ENCODE measurements around the gene CHORDC1. TPM values are rescaled to one million over a fixed set of nuclear protein-coding genes. Genes with fewer than 3 reads are reported as not detected.
"Not testable (repeated sequence)": the region's sequence is repeated elsewhere in the genome, so short reads cannot be mapped to it uniquely, and the experiment has no call there.

CHORDC1 gene
- total RNA-seq, 1 donor from 2014 or later = 42.7 TPM

DNA sequence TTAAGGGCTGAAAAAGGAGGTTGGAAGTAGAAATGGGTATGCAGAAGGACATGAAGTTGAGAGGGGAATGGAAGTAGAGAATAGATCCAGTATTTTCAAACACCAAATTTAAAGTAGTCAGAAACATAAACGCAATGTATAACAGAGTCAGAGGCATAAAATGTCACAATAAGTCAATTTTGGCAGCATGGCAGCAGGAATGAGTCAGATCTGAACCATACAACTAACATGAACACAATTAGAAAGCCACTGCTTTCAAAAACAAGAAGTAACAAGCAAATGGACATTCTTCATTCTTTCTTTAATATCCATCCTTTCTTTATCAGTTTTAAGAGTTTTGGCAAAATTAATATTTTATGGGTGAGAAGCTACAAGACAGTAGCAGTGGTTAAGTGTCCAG is 2.5 kb downstream of the CHORDC1 start:
- no peak for ATAC-seq
- intact Hi-C loops (cut with DNase I) = no loop called here
- no peak for DNase-seq (ENCODE audit: missing footprints)

DNA sequence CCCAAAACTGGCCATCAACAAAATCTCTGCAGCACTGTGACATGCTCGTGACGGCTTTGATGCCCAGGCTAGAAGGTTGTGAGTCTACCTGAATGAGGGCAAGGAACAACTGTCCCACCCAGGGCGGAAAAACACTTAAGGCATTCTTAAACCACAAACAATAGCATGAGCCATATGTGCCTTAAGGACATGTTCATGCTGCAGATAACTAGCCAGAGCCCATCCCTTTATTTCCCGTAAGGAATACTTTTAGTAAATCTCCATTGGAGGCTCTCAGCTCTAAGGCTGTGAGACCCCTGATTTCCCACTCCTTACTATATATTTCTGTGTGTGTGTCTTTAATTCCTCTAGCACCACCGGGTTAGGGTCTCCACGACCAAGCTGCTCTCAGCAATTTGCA is 3.4 kb downstream of the CHORDC1 start:
- ATAC-seq = no peak
- intact Hi-C loops (cut with DNase I) = no loop called here
- no peak for DNase-seq (ENCODE audit: missing footprints)

DNA sequence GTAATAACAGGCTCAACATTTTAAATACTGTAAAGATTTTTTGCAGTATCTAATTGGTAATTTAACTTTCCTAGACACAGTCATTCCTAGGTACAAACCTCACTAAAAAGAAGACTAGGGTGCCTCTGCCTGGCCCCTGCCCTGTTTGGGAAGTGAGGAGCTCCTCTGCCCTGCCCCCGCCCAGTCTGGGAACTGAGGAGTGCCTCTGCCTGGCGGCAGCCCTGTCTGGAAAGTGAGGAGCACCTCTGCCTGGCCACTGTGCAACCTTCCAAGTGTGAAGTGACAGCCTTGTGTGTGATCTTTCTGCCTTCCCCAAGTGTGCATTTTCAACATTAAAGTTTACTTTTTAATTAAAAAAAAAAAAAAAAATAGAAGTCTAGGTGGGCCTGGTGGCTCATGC is 4.2 kb downstream of the CHORDC1 start:
- intact Hi-C loops (cut with DNase I) = no loop called here
- DNase-seq (ENCODE audit: missing footprints) = no peak
- ATAC-seq = no peak

DNA sequence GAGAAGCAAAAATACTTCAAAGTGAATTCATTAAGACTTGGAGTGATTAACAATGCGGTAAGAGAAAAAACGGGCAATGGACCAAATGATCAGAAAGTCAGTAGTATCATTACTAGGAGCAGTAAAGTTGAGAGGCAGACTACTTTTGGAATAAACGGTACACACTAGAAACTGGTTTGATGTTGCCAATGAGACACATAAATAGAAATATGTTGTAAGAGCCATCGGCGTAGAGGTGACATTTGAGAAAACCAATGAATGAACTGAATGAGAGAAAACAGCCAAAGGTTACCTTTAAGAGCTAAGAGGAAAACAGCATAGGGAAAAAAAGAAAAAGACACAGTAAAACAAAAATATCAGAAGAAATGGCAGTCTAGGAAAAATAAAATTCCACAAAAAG is 6.2 kb downstream of the CHORDC1 start:
- intact Hi-C loops (cut with DNase I) = no loop called here
- ATAC-seq = peak; percentile 70
- no peak for DNase-seq (ENCODE audit: missing footprints)

DNA sequence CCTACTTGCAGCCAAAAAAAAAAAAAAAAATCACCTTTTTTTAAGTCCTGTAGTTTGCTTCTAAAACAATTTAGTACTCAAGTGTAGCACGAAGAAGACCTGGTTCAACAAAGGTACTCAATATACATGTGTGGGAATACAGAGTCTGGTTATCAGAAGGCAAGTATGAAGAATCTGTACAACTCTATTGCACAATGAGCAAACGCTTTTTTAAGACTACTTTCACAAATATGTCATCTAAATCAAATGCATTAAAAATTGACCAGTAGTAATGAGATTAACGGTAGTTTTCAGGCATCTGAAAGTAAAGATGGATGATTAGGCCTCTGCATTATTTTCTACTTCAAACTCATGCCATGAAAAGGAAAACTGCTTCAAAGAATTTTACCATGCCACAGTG is 9.5 kb downstream of the CHORDC1 start:
- DNase-seq (ENCODE audit: missing footprints) = no peak
- intact Hi-C loops (cut with DNase I) = no loop called here

DNA sequence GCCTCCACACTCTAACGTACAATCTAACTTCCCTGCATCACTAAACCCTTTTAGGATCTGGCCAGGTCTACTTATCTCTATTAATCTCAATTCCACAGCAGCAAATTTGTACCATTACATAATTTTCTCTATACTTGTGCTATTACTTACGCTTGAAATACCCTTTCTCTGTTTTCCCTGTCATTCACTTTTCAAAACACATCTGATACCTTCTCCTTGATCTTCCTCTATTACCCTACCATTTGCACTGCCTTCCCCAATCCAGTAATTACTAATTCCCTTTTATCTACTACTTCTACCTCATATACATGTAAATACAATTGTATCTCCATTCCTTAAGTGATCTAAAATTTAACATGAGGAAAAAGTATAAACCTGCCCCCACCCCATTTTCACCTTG is 14.0 kb downstream of the CHORDC1 start:
- no peak for DNase-seq (ENCODE audit: missing footprints)
- no peak for ATAC-seq
- intact Hi-C loops (cut with DNase I) = no loop called here

More for the DNA sequence above, 9.5 kb downstream of the CHORDC1 start:
- no peak for ATAC-seq

DNA sequence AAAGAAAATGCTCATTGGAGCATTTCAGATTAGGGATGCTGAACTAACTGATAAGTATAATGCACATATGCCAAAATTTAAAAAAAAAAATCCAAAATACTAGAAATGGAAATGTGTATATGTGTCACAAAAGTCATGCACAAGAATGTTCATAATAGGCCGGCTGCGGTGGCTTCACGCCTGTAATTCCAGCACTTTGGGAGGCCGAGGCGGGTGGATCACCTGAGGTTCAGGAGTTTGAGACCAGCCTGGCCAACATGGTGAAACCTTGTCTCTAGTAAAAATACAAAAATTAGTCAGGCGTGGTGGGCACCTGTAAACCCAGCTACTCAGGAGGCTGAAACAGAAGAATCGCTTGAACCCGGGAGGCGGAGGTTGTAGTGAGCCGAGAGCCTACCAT is 14.9 kb downstream of the CHORDC1 start:
- ATAC-seq; intact Hi-C loops (cut with DNase I): not testable (repeated sequence)
- DNase-seq (ENCODE audit: missing footprints) = peak; percentile 35

DNA sequence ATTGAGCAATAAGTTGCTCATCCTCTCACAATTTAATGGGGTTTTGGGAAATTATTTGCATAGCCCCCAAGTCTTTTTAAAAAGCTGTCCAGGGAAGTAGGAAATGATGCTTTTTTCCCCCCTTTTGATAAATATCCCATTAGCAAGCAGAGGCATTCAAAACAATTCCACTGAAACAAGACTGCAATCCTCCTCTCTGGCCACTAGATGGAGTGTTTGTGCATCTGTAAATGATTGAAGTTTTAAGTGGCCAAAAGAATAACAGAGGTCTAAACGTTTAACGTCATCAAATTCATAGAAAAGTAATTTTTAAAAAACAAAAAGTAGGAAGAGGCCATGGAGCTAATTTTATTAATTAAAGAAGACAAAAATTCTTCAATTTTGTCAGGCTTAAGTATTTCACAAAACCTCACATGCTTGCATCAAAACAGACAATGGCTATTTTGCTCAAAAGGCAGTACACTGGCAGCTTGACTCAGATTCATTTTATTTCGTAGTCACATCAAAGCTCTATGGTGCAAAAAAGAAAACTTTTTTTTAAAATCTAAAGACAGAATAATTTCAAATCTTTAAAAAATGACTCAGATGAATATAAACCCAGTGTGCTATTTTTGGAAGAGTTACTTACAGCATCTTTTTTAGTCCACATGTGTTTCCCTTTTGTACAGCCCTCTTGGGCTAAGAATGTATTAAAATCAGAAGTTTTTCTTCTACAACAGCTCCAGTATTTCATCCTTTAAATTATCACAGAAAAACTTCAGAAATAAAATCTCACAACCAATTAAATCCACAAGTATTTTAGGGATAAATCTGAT is 17.8 kb downstream of the CHORDC1 start:
- ATAC-seq = no peak
- intact Hi-C loops (cut with DNase I) = no loop called here

DNA sequence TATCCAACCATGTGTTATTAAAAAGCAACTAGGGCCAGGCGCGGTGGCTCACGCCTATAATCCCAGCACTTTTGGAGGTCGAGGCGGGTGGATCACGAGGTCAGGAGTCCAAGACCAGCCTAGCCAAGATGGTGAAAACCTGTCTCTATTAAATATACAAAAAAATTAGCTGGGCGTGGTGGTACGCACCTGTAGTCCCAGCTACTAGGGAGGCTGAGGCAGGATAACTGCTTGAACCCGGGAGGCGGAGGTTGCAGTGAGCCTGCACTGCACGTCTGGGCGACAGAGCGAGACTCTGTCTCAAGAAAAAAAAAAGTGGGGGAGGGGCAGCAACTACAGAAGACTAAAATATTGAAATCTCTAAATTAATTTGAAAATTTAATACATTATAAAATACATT is 18.4 kb downstream of the CHORDC1 start:
- intact Hi-C loops (cut with DNase I) = no loop called here
- no peak for ATAC-seq

More for the DNA sequence above, 17.8 kb downstream of the CHORDC1 start:
- no peak for DNase-seq (ENCODE audit: missing footprints)

DNA sequence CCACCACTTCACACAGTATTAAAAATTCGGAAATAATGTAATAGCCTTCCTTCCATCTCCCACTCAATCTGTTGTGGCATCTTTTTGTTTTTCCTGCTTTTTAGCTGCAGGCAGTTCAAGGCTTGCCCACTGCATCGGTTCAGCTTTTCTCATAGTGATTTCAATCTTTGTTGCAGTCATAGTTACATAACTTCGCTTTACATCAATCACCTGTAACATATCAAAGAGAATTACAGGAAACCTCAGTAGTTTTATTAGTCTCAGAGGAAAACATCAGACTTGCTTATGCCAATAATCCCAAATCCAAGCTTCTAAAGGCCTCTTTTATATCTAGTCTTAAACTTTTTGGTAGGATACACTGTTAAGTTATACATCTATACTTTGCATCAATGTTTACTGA is 20.5 kb downstream of the CHORDC1 start:
- no peak for DNase-seq (ENCODE audit: missing footprints)
- intact Hi-C loops (cut with DNase I) = no loop called here
- no peak for ATAC-seq

More for the DNA sequence above, 18.4 kb downstream of the CHORDC1 start:
- DNase-seq (ENCODE audit: missing footprints) = no peak

DNA sequence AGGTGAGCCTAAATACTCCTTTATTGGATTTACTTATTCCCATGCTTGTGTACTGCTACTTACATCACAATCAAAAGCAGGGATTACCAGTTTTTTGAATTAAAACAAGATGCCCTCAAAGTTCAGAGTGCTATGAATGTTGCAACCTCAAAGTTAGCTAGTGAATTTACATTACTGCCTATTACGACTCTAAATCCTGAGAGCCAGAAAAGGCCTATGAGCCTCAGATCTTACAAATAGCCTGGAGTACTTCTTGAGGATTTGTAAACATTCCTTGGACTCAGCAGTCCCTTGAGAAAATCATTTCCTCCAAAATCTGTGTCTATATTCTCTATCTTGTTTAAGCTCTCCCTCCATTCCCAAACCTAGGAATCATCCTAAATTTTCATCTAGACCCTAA is 25.5 kb downstream of the CHORDC1 start:
- ATAC-seq = no peak
- intact Hi-C loops (cut with DNase I) = no loop called here
- no peak for DNase-seq (ENCODE audit: missing footprints)

DNA sequence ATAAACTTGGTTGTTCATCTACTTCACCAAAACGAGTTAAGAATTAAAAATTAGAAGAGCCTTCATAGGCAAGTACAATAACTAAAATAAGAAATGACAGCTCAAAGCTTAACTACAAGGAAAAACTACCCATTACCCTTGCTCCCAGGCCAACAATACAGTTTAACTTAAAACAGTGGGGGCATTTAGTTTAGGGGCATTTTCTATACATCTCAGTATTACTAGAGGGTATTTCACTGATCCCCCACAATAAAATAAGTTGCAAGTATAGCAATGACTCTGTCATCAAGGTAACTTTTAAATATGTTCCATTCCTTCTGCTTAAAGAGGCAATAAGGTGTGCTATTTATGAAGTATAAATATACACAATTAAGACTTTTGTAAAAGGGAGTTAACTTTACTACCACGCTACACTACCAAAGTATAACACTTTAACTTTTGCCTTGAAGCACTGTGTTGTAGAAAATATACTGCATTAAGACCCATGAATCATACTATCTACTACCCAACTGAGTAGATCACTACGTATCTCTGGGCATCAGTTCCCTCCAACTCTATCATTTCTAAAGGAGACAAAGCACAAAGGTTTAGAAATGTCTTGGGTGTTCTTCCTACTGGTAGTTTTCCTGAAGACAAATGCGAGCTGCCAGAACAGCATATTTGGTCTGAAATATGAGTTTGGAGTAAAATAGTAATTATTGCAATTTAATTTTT is 29.8 kb downstream of the CHORDC1 start:
- DNase-seq (ENCODE audit: missing footprints) (no peak), ATAC-seq (no peak)
- intact Hi-C loops (cut with DNase I) = no loop called here

DNA sequence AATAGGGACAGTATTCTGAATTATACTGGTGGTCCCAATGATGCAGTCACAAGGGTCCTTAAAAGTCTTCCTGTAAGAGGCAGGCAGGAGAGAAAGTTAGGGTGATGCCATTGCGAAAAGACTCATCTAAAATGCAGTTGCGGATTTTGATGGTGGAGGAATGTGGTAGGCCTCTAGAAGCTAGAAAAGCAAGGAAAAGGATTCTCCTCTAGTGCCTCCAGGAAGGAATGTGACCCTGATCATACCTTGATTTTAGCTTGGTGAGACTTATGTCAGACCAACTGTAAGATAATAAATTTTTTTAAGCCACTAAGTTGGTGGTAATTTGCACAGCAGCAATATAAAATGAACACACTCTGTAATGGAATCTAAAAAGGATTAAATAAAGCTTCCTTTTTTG is 33.8 kb downstream of the CHORDC1 start:
- ATAC-seq = no peak
- intact Hi-C loops (cut with DNase I) = no loop called here
- no peak for DNase-seq (ENCODE audit: missing footprints)

DNA sequence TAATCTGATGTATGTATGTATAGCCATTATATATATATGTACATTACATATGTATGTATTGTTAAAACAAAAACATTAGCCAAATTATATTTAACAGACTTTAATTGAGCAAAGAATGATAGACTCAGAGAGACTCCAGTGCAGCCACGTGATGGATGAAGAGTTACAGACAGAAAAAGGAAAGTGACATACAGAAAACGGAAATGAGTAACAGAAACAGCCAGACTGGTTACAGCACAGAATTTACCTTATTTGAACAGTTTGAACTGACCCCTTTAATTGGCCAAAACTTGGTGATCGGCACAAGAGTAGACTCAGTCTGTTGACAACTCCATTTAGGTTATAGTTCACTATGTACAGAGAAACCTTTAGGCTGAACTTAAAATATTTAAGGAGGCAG is 35.0 kb downstream of the CHORDC1 start:
- intact Hi-C loops (cut with DNase I) = no loop called here
- no peak for DNase-seq (ENCODE audit: missing footprints)
- no peak for ATAC-seq

DNA sequence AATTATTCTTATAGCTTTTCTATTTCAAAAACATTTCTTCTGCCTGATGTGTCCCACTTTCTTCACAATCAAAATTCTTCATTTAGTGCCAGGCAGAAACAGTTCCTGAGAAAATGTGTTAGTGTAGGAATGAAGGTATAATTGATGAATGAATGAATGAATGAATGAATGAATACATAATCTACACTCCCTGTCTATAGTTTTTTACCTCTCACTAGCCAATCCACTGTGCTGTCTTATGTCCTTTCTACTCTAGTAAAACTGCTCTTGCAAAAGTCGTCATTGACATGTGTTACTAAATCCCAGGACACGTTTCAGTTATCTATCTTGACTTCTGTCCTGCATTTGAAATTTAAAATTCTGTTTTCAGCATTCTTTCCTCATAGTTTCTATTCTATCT is 42.9 kb downstream of the CHORDC1 start:
- intact Hi-C loops (cut with DNase I) = no loop called here
- DNase-seq (ENCODE audit: missing footprints) (no peak), ATAC-seq (no peak)

DNA sequence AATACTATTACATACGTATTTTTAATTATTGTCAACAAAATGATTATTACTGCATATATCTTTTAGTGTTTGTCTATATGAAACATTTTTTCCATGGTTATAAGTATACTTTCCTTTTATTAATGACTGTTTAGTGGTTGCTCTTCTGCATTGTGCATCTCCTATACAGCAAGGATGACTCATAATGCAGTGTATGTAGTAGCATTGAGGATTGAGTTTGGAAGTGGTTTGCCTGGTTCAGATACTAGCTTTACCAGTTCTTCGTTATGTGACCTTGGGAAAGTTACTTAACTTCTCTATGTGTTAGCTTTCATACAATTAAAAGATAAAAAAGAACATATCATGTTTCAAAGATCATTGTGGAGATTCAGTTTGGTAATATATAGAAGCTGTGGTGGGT is 44.1 kb downstream of the CHORDC1 start:
- no peak for ATAC-seq
- DNase-seq (ENCODE audit: missing footprints) = no peak
- intact Hi-C loops (cut with DNase I) = no loop called here

DNA sequence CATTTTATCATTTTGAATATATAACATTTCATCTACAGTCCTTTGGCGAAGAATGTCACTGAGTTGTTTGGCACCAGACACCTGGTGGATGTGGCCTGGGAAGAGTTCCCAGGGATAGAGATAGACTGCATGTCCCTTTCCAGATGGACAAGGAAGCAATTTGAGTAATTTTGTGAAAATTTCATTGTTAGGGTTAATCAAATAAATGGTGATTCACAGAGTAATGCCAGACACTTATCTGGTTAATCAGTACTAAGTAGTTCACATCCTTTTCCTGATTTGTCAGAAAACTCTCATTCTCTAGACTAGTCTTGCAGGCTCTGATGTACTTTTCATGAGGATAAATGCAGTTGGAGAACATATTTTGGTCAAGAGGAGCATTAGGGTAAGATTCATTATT is 46.8 kb downstream of the CHORDC1 start:
- intact Hi-C loops (cut with DNase I) = no loop called here
- ATAC-seq = no peak
- DNase-seq (ENCODE audit: missing footprints) = no peak

DNA sequence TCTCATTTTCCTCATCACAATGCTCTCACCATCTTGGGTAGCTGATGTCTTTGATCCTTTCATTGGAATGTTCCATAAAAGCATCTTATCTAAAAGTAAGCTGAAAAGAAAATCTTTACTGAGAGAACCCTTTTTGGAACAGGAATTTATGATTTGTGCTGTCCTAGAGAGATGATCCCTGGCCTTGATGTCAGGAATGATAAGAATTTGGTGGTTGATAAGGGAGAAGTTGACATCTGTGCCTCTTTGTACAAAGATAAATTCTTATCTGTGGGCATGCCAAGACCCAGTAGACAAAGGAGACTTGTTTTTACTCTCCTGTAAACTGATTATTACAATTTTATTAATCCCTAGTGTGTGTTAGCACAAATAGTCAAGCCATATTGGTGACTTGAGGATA is 51.5 kb downstream of the CHORDC1 start:
- intact Hi-C loops (cut with DNase I) = no loop called here
- DNase-seq (ENCODE audit: missing footprints) (no peak), ATAC-seq (no peak)

DNA sequence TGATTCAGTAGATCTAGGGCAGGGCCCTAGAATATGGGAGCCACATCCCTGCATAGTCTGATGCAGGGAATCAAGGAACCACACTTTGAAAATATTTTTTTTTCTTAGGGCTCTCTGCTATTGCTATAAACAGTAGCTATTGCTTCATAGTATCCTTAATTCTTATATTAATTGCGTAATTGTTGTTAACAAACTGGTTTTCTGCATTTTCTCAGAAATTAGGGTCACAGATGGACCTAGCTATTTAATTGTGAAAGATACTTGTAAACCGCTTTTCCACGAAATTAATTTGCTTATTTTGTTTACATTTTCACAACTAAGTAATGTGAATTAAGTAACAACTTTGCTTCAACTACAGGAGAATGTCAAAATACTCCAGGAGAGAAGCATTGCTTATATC is 54.3 kb downstream of the CHORDC1 start:
- DNase-seq (ENCODE audit: missing footprints) (no peak), ATAC-seq (no peak)
- intact Hi-C loops (cut with DNase I) = no loop called here

DNA sequence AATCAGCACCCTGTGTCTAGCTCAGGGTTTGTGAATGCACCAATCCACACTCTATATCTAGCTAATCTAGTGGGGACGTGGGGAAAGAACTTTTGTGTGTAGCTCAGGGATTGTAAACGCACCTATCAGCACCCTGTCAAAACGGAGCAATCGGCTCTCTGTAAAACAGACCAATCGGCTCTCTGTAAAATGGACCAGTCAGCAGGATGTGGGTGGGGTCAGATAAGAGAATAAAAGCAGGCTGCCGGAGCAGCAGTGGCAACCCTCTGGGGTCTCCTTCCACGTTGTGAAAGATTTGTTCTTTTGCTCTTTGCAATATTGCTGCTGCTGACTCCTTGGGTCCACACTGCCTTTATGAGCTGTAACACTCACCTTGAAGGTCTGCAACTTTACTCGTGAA is 55.1 kb downstream of the CHORDC1 start:
- ATAC-seq; intact Hi-C loops (cut with DNase I); DNase-seq (ENCODE audit: missing footprints): not testable (repeated sequence)
